Mononuclear cell (primary cell): ENCODE results near the gene TP53TG5. TPM values are rescaled to one million over a fixed set of nuclear protein-coding genes. Genes with fewer than 3 reads are reported as not detected.
A peak's percentile ranks its signal among the peaks of the same experiment; 100 is the strongest.

ENCODE experiments used
- H3K27me3 ChIP-seq: 2 replicates; pipeline ENCODE4 v1.6.0; 2011; ENCODE audit warnings: low read length, control low read depth; ENCODE audit not compliant: insufficient read depth
- H3K4me1 ChIP-seq: 2 replicates; pipeline ENCODE4 v1.5.1; 2011; ENCODE audit warnings: mild to moderate bottlenecking, low read length, control low read depth; ENCODE audit not compliant: insufficient read depth
- H3K4me3 ChIP-seq: 2 replicates; pipeline ENCODE4 v1.5.1; 2011; ENCODE audit warnings: mild to moderate bottlenecking, low read length, moderate library complexity
- H3K9me3 ChIP-seq: 2 replicates; pipeline ENCODE4 v1.5.1; 2011; ENCODE audit warnings: low read depth, mild to moderate bottlenecking, control low read depth, low read length
- total RNA-seq: library from RNA; depleted of rRNA; stranded (reverse); fragments of >200 nt; gene quantifications from one replicate; pipeline ENCODE4 v1.2.3, GENCODE V29; 2012

Gene TP53TG5
- total RNA-seq, 1 donor = under 0.01 TPM

GRCh38 chr20:45390931-45391330 is 12.8 kb upstream of the TP53TG5 start:
- H3K4me3 ChIP-seq = no peak overlapping the region
- peaks cover 4% of the 10 kb centered on the region for H3K4me1 ChIP-seq
- no peaks in the 10 kb centered on the region for H3K27me3 ChIP-seq
- no peaks in the 10 kb centered on the region for H3K9me3 ChIP-seq

- H3K4me3 ChIP-seq = no peak overlapping the region
- no peaks in the 10 kb centered on the region for H3K9me3 ChIP-seq
- H3K4me1 ChIP-seq = peaks cover 4% of the 10 kb centered on the region
- H3K27me3 ChIP-seq = no peaks in the 10 kb centered on the region
Measured at GRCh38 chr20:45387274-45387673, 9.1 kb upstream of the TP53TG5 start.

DNA sequence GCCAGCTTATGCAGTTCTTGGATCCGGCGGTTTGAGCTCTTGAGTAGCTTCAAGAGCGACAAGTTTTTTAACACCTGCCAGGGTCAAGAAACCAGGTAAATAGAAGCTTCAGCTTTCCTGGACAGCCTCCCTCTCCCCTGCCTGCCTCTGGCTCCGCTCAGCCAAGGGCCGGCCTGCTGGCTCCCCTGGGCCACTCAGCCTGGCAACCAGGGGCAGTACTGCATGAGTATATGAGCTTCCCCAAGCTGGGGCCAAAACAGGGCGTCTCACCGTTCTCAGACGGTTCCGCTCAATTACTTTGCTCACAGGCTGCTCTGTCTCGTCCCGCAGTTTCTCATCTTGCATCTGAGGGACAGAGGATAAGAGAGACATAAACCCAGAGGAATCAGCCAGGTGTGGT is 856 bp downstream of the TP53TG5 start:
- H3K4me3 ChIP-seq = no peak overlapping the region

DNA sequence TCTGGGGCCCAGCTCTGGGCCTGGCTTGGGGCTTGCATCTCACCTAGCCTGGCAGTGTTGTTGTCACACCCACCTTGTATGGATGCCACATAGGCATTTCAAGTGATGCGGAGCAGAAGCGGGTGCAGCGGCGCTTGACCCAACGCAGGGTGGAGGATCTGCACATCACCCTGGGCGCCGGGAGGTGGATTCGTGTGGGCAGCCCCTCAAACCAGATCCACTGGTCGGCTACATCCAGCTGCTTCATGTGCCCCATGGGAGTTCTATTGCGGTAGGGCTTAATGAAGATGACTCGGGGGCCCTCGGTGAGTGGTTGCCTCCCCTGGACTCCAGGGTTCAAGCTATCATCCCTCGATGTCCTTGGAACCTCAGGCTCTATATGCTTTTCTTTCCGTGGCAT is 3.2 kb downstream of the TP53TG5 start:
- no peak overlapping the region for H3K4me3 ChIP-seq
- no peaks in the 10 kb centered on the region for H3K27me3 ChIP-seq
- peaks cover 30% of the 10 kb centered on the region for H3K4me1 ChIP-seq
- H3K9me3 ChIP-seq = no peaks in the 10 kb centered on the region

More for the DNA sequence above, 856 bp downstream of the TP53TG5 start:
- Histone ChIP-seq H3K4me1 (peaks cover 17% of the 10 kb centered on the region), H3K27me3 (no peaks in the 10 kb centered on the region), H3K9me3 (no peaks in the 10 kb centered on the region)

DNA sequence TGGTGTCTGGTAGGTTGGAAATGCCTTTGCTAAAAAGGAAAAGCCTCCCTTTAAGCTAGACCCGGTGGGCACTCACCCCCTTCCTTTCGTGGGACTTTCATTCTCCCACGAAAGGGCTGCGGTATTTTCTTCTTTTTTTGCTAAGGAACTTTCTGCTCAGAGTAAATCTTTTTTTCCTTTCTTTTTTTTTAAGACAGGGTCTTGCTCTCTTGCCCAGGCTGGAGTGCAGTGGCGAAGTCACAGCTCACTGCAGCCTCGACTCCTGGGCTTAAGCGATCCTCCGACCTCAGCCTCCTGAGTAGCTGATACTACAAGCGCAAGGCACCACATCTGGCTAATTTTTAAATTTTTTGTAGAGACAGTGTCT is 4.0 kb downstream of the TP53TG5 start:
- Histone ChIP-seq H3K4me3 (peak overlapping the region; percentile 30), H3K27me3 (no peaks in the 10 kb centered on the region), H3K9me3 (no peaks in the 10 kb centered on the region), H3K4me1 (peaks cover 38% of the 10 kb centered on the region)

DNA sequence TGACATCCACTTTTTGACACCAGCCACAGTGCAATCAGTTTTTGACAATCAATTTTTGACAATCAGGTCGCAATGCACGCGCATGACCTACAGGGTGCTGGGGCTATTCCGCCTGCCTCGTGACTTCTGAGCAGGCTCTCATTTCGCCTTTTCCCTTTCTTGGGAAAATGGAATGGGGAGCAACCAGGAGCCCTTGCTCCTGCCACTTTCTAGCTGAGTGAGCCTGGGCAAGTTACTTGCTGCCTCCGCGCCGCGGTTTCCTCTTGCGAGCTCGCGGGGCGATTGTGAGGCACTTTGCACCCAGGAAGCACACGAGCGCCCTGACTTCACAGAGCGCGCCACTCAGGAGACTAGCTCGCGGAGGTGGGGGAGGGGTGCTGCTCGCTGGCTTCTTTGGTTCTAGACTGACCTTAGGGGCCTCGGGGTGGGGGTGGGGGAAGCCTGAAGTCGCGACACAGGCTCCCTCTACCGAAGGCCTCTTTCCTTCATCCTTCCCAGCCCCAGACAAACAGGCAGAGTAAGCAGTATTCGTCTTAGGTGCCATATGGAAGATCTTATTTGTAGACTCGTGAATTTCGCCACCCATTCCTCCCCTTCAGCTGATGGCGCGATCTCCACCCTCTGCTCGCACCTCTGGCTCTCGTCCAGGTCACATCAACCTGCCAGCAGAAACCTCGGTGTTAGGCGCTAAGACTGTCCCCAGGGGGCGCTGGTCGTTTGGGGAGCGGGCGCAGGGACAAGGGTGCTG is 4.6 kb downstream of the TP53TG5 start:
- Histone ChIP-seq H3K4me3 (peak overlapping the region; percentile 30), H3K27me3 (no peaks in the 10 kb centered on the region), H3K4me1 (peaks cover 44% of the 10 kb centered on the region), H3K9me3 (no peaks in the 10 kb centered on the region)

- Histone ChIP-seq H3K4me1 (peaks cover 51% of the 10 kb centered on the region), H3K27me3 (no peaks in the 10 kb centered on the region), H3K4me3 (no peak overlapping the region), H3K9me3 (no peaks in the 10 kb centered on the region)
Measured at GRCh38 chr20:45372646-45373352, 5.3 kb downstream of the TP53TG5 start.

GRCh38 chr20:45372241-45372640 is 5.9 kb downstream of the TP53TG5 start:
- Histone ChIP-seq H3K4me3 (no peak overlapping the region), H3K4me1 (peaks cover 57% of the 10 kb centered on the region), H3K9me3 (no peaks in the 10 kb centered on the region), H3K27me3 (no peaks in the 10 kb centered on the region)

- Histone ChIP-seq H3K4me1 (peaks cover 70% of the 10 kb centered on the region), H3K9me3 (no peaks in the 10 kb centered on the region), H3K27me3 (no peaks in the 10 kb centered on the region)
Measured at GRCh38 chr20:45370571-45371160, 7.5 kb downstream of the TP53TG5 start.

DNA sequence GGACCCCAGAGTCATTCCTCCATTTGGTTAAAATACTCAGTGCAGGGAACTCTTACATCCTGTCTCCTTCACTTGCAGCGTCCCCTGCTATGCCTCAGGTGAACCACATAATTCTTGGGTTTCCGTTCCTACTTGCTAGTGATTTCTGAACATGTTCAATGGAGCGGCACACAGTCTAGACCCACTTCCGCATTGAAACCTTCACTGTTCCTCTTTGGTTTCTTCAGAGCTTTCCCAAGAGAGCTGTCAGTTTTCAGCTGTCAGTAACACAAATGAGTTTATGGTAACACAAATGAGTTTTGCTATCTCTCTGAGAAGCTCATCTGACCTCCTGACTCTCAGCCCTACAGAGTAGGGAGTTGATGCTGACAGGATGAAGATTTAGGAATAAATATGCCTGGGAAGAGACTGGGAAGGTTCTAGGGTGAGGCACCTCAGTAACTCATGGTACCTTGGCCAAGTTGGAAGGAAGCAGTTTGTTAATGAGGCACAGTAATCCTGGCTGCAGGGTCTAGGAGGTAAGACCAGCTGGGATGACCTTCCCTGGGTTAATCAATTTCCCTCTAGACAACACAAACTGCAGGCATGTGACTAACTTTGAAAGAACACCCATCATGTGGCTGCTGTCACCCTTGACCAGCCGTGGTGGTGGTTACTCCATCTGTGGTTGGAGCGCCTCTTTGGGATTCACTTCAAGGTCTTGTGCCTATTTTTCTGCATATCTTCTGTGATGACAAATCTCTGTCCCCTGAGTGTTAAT is 9.7 kb downstream of the TP53TG5 start:
- no peak overlapping the region for H3K4me3 ChIP-seq
- H3K9me3 ChIP-seq = no peaks in the 10 kb centered on the region
- H3K27me3 ChIP-seq = no peaks in the 10 kb centered on the region
- peaks cover 87% of the 10 kb centered on the region for H3K4me1 ChIP-seq

More at GRCh38 chr20:45370571-45371160, 7.5 kb downstream of the TP53TG5 start:
- H3K4me3 ChIP-seq = no peak overlapping the region

- no peak overlapping the region for H3K4me3 ChIP-seq
- H3K4me1 ChIP-seq = peaks cover 82% of the 10 kb centered on the region
- no peaks in the 10 kb centered on the region for H3K27me3 ChIP-seq
- no peaks in the 10 kb centered on the region for H3K9me3 ChIP-seq
Measured at GRCh38 chr20:45367126-45367525, 11.0 kb downstream of the TP53TG5 start.

- Histone ChIP-seq H3K4me3 (no peak overlapping the region), H3K4me1 (peaks cover 84% of the 10 kb centered on the region), H3K27me3 (no peaks in the 10 kb centered on the region), H3K9me3 (no peaks in the 10 kb centered on the region)
Measured at GRCh38 chr20:45366631-45367030, 11.5 kb downstream of the TP53TG5 start.

DNA sequence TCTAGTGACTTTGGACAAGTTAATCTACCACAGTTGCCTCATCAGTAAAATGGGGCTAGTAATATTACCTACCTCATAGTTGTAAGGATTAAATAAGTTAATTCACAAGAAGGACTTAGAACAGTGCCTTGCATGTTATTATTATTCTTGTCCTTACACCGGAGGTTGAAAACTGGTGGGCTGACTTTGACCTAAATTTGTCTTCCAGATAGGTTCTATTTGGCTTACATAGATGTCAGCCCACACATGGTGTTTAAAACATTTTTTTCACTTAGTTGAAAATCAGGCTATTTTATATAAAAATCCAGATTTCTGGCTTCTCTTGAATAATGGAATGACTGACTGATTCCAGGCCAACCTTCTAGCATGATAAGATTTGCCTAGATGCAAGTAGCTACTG is 11.9 kb downstream of the TP53TG5 start:
- H3K4me1 ChIP-seq = peaks cover 89% of the 10 kb centered on the region
- no peaks in the 10 kb centered on the region for H3K9me3 ChIP-seq
- H3K4me3 ChIP-seq = no peak overlapping the region

DNA sequence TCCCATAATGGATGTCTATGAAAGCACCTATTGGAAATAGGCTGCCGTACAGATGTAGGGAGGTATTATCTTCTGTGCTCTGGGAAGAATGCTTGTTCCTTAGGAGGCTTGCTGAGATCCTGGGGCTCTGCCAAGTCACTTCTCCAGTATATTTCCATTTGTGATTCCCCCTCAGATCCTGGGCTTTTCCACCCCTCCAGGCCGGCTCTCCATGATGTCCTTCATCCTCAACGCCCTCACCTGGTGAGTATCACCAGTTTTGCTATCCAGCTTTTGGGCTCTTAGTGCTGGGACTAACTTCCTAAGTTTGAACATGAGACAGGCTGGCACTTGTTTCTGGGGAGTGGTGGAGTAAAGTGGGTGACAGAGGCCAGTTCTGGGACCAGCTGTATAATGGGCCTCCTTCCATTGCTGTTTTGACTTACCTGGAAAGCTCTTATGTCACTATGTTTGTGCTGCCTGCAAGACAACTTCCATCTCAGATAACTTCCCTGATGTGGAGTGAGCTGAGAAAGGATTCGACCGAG is 12.6 kb downstream of the TP53TG5 start:
- no peaks in the 10 kb centered on the region for H3K9me3 ChIP-seq
- peaks cover 88% of the 10 kb centered on the region for H3K4me1 ChIP-seq
- no peak overlapping the region for H3K4me3 ChIP-seq
- no peaks in the 10 kb centered on the region for H3K27me3 ChIP-seq

More for the DNA sequence above, 11.9 kb downstream of the TP53TG5 start:
- H3K27me3 ChIP-seq = no peaks in the 10 kb centered on the region
